IPS-20b (cell line): ENCODE results near the gene MOSPD2.

Experiments used
- H3K27ac ChIP-seq: one replicate; pipeline ENCODE4 v1.5.1; 2013; ENCODE audit warnings: low read length
- H3K27me3 ChIP-seq: 2 replicates; pipeline ENCODE4 v1.6.1; 2013; ENCODE audit warnings: mild to moderate bottlenecking, low read length, inconsistent platforms; ENCODE audit not compliant: insufficient read depth
- H3K36me3 ChIP-seq: 2 replicates; pipeline ENCODE4 v1.6.1; 2013; ENCODE audit warnings: low read depth, mild to moderate bottlenecking, inconsistent platforms, low read length, moderate library complexity; ENCODE audit not compliant: insufficient read depth
- H3K4me1 ChIP-seq: 2 replicates; pipeline ENCODE4 v1.6.1; 2013; ENCODE audit warnings: mild to moderate bottlenecking, control low read depth, inconsistent platforms, low read length, moderate library complexity; ENCODE audit not compliant: insufficient read depth
- H3K4me3 ChIP-seq: 2 replicates; pipeline ENCODE4 v1.5.1; 2013; ENCODE audit warnings: mild to moderate bottlenecking, low read length, inconsistent platforms
- H3K9ac ChIP-seq: 2 replicates; pipeline ENCODE4 v1.6.1; 2013; ENCODE audit warnings: low read depth, mild to moderate bottlenecking, inconsistent platforms, low read length, moderate library complexity
- H3K9me3 ChIP-seq: 2 replicates; pipeline ENCODE4 v1.6.1; 2013; ENCODE audit warnings: mild to moderate bottlenecking, low read depth, low read length, inconsistent platforms; ENCODE audit not compliant: insufficient read depth

MOSPD2 gene

DNA sequence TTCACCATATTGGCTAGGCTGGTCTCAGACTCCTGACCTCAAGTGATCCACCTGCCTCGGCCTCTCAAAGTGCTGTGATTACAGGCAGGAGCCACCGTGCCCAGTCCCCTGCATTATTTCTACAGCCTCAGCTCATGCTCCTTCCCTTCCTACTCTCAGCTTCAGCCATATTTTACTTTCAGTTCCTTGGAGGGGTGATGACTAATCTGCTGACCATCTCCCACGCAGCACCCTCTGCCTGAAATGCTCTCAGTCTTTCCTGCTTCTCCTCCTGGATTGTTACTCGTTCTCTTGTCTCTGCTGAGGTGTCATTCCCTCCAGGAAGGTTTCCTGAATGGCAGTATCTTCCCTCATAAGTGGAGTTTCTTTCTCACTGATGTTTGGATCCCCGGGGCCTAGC, 63.3 kb downstream of the MOSPD2 start:
- no peak overlapping the region for H3K9ac ChIP-seq
- no peaks in the 10 kb centered on the region; the same call in 1 of the 2 replicates for H3K4me1 ChIP-seq
- no peaks in the 10 kb centered on the region for H3K27me3 ChIP-seq
- H3K27ac ChIP-seq, result no peak overlapping the region
- no peaks in the 10 kb centered on the region for H3K36me3 ChIP-seq
- no peaks in the 10 kb centered on the region for H3K9me3 ChIP-seq
- no peak overlapping the region for H3K4me3 ChIP-seq

DNA sequence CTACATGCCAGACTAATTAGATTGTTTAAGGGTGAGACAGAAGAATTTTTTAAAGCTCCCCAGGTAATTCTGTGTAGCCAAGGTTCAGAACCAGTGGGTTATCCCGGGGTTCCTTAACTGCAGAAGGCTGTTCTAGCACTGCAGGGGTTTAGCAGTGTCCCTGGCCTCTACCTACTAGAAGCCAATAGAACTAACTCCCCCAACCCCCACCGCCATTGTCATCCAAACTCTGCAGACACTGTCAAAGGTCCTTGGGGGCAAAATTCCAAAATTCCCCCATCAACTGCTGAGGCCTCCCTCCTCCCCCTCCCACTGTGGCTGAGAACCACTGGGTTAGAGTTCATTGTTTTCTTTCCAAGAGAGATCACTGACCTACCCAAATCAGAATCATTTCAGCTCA, 66.4 kb downstream of the MOSPD2 start:
- Histone ChIP-seq H3K9ac (no peak overlapping the region), H3K9me3 (no peaks in the 10 kb centered on the region), H3K4me1 (no peaks in the 10 kb centered on the region), H3K27me3 (no peaks in the 10 kb centered on the region), H3K4me3 (no peak overlapping the region), H3K36me3 (no peaks in the 10 kb centered on the region), H3K27ac (no peak overlapping the region)

DNA sequence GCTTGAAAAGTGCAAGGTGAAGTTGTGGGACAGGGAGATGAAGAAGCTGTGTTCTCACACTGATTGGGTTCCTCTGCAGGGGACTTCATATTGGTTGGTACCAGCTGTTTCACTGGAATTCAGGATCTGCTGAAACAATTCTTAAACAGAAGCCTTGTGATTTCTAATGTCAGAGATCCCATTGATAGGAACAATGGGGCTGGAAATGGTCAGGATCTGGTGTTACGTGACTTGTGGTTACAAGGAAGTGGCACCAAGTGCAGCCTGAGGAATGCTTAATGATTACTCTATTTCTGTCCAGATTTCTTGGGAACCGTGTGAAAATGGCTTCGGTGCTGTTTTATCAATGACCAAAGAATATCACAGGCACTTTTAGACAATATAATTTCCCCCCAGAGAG, 68.1 kb downstream of the MOSPD2 start:
- Histone ChIP-seq H3K4me3 (no peak overlapping the region), H3K9me3 (no peaks in the 10 kb centered on the region), H3K4me1 (no peaks in the 10 kb centered on the region), H3K36me3 (no peaks in the 10 kb centered on the region), H3K27me3 (no peaks in the 10 kb centered on the region), H3K27ac (no peak overlapping the region), H3K9ac (no peak overlapping the region)

DNA sequence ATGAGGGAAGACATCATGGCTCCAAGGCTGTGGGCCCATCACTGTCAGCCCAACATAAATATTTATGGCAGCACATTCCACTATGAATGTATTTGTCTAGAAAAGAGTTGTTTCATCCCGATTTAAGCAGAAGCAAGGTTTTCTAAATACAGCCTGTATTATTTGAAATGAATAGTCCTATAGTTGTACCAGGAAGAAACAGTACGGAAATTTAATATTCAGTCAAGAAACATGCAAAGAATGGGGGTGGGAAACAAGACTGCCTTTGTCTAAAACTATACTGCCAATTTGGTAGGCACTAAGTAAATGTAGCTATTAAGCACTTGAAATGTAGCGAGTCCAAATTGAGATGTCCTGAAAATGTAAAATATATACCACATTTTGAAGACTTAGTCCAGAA, 69.1 kb downstream of the MOSPD2 start:
- H3K9me3 ChIP-seq, result no peaks in the 10 kb centered on the region
- H3K27me3 ChIP-seq, result no peaks in the 10 kb centered on the region
- H3K27ac ChIP-seq, result no peak overlapping the region
- no peak overlapping the region for H3K4me3 ChIP-seq
- H3K9ac ChIP-seq, result no peak overlapping the region
- H3K4me1 ChIP-seq, result no peaks in the 10 kb centered on the region
- H3K36me3 ChIP-seq, result no peaks in the 10 kb centered on the region

DNA sequence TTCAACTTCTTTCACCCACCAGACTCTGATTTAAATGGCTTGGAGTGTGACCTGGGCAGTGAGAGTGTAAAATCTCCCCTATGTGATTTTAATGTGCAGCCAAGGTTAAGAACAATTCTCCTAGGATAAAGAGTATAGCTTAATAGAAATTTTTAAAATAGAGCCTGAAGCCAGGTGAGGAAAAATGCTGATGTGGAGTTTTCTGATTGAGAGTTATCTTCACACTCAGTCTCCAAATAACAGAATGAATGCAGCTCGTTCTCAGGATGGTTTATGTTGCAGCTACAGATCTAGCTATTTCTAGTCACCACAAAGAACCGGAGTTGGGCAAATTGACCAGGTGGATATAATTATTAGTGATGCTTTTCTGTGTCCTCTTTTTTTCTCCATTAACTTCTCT, 70.7 kb downstream of the MOSPD2 start:
- no peak overlapping the region for H3K9ac ChIP-seq
- no peak overlapping the region for H3K4me3 ChIP-seq
- H3K27me3 ChIP-seq, result no peaks in the 10 kb centered on the region
- no peaks in the 10 kb centered on the region for H3K36me3 ChIP-seq
- no peak overlapping the region for H3K27ac ChIP-seq
- no peaks in the 10 kb centered on the region for H3K4me1 ChIP-seq
- H3K9me3 ChIP-seq, result no peaks in the 10 kb centered on the region

DNA sequence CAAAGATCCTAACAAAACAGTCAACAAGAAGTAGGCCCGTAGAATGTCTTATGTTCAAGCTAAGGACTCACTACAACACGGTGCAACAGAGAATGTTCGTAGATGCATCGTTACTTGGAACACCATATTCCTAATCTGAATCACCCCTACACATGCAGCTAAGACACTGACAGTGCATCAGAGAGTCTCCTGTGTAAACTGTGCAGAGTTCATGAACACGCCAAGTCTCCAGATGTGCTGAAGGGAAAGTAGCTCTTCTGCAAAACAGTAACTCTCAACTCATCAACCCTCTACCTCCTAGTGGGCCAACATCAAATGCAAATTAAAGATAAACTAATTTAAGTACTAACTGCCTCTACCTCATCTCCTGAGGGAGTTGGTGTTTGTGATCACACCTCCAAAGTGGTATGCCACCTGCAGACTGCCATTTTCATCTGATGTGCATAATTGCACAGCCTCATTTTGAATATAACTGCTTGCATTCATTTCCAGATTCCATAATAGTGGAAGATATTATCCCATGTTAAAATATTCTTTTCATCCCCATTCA, 73.5 kb downstream of the MOSPD2 start:
- no peaks in the 10 kb centered on the region for H3K27me3 ChIP-seq
- no peaks in the 10 kb centered on the region for H3K36me3 ChIP-seq
- no peak overlapping the region for H3K9ac ChIP-seq
- H3K9me3 ChIP-seq, result no peaks in the 10 kb centered on the region
- no peak overlapping the region for H3K4me3 ChIP-seq
- H3K27ac ChIP-seq, result no peak overlapping the region
- H3K4me1 ChIP-seq, result no peaks in the 10 kb centered on the region

DNA sequence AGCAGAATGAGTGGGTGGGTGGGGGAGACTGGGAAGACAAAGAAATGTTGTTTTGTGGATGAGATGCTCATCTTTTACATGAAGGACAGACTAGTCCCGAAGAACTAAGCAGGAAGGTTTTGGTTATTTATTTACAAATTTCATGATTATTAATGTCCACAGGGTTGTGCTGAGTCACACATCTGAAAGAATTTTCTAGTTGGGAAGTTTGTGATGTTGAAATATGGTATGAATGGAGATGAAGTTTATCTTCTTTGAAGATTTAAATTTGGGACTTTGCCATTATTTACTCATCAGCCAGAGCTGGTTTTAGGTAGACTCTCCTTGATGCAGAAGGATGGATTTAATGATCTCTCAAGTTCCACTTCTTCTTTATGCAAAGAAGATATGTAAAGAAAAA, 75.5 kb downstream of the MOSPD2 start:
- Histone ChIP-seq H3K4me3 (no peak overlapping the region), H3K9ac (no peak overlapping the region), H3K27me3 (no peaks in the 10 kb centered on the region), H3K36me3 (no peaks in the 10 kb centered on the region), H3K4me1 (no peaks in the 10 kb centered on the region), H3K9me3 (no peaks in the 10 kb centered on the region), H3K27ac (no peak overlapping the region)

DNA sequence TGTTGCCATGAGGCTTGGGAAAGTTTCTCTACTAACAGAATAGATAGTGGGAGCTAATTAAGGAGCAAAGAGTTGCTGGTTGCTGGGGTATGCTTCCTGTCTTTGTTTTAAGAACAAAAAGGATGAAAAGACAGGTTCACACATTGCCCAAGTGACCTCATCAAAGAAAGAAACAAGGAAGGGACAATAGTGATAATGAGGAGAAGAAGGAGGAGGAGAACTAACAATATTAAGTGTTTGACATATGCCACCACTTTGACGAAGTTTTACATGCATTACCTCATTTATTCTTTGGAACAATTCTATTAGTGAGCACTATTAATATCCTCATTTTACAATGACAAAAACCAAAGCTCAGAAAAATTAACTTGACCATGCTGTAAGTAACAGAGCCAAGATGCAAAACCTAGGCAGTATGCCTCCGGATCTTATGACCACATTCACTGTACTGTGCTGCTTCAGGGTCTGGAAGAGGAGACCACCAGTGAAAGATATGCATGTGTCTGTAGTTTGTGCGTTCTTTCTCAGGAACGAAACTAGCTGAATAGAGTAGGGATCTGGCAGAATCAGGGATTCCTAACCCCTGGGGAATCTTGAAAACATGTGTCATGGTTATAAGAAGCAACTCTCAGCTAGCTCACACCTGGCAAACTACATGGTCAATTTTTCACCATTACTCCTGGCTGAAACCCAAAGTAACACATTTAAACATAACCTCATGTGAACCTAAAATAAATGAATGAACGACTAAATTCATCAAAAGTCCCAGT, 83.8 kb downstream of the MOSPD2 start:
- Histone ChIP-seq H3K36me3 (no peaks in the 10 kb centered on the region), H3K9me3 (peaks cover 6% of the 10 kb centered on the region; the same call in 1 of the 2 replicates), H3K27me3 (no peaks in the 10 kb centered on the region), H3K27ac (no peak overlapping the region), H3K4me3 (no peak overlapping the region), H3K4me1 (no peaks in the 10 kb centered on the region), H3K9ac (no peak overlapping the region)

DNA sequence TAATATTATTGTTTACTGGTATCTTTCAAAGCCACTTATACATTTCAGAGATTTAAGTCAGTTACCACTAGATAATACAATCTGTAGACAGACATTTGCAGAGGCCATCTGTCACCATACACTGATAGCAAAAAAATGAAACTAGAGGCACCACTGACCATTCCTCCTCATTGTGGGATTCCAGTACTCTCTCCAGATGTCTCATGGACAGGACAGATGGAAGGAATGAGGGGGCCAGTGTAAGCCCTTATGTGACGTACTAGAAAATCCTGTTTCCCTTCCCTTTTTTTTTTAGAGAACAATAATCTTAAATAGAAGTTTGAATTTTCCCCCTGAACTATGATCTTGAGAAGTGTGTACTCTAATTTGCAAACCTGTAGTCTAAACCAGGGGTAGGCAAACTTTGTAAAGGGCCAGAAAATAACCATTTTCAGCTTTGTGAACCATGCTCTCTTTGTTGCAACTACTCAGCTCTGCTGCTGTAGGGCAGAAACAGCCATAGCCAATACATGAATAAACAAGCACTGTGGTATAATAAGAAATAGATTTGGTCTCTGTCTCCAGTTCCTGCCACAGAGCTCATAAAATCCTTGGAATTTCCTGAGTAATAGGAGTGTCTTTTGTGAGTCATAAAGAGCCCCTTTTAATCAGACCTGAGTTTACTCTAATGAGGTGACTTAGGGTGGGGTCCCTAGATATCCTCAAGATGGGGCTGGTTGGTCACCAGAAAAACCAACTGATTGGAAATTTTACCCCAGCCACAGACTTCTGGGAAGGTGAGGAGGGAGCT, 90.4 kb downstream of the MOSPD2 start:
- no peaks in the 10 kb centered on the region for H3K27me3 ChIP-seq
- no peak overlapping the region for H3K27ac ChIP-seq
- no peak overlapping the region for H3K4me3 ChIP-seq
- H3K36me3 ChIP-seq, result no peaks in the 10 kb centered on the region
- H3K4me1 ChIP-seq, result no peaks in the 10 kb centered on the region
- H3K9ac ChIP-seq, result no peak overlapping the region
- H3K9me3 ChIP-seq, result no peaks in the 10 kb centered on the region

DNA sequence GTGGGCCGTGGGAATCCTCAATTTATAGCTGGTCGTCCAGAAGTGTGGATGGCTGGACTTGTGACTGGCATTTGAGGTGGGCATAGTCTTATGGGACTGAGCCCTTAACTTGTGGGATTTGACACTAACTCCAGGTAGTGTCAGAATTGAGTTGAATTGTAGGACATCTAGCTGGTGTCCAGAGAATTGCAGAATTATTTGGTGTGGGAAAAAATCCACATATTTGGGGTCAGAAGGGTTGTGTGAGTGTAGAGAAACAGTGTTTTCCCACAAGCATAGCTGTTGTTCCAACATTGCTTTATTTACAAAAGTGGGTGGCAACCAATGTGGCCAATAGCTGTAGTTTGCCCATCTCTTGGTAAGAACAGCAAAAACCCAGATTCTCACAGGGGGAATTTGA, 91.3 kb downstream of the MOSPD2 start:
- Histone ChIP-seq H3K4me3 (no peak overlapping the region), H3K27me3 (no peaks in the 10 kb centered on the region), H3K36me3 (no peaks in the 10 kb centered on the region), H3K4me1 (no peaks in the 10 kb centered on the region), H3K9me3 (no peaks in the 10 kb centered on the region), H3K9ac (no peak overlapping the region), H3K27ac (no peak overlapping the region)
